ENCODE measurements around the gene TMEM121.

The TMEM121 gene

GRCh38 chr14:105519946-105520698 lies 6.3 kb upstream of the TMEM121 start:
- whole genome bisulfite sequencing (ENCODE audit: insufficient coverage, insufficient read length): no CpG with 5 or more reads among the region's 14 CpGs
- Histone ChIP-seq H3K4me3 (ENCODE audit: low read length) (no peak overlapping the region), H3K9me3 (ENCODE audit: control insufficient read depth, insufficient read depth, low read length) (peaks cover 2% of the 10 kb centered on the region), H3K4me1 (ENCODE audit: control insufficient read depth, insufficient read depth, low read length) (no peaks in the 10 kb centered on the region), H3K36me3 (ENCODE audit: control insufficient read depth, insufficient read depth, low read length) (no peaks in the 10 kb centered on the region), H3K27me3 (ENCODE audit: control insufficient read depth, insufficient read depth, low read length) (no peaks in the 10 kb centered on the region), H3K27ac (ENCODE audit: low read length) (no peak overlapping the region)
- no peak for DNase-seq (ENCODE audit: low read depth, low spot score)

DNA sequence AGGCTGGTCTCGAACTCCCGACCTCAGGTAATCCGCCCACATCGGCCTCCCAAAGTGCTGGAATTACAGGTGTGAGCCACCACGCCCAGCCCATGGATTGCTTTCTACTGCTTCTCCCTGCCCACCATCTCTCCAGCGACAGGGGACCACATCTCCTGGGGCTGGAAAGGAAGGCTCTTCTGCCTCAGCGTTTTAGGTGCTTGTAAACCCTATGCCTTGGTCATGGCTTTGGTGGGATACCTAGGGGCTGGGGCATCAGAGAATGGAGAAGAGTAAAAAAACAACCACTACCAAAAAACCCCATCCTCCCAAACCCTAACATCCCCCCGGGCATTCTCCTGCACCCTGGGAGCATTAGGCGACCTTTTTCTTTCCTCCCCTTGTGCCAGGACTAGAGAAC lies 1.1 kb upstream of the TMEM121 start:
- no peak for DNase-seq (ENCODE audit: low read depth, low spot score)
- Histone ChIP-seq H3K27ac (ENCODE audit: low read length) (no peak overlapping the region), H3K4me1 (ENCODE audit: control insufficient read depth, insufficient read depth, low read length) (no peaks in the 10 kb centered on the region; the same call in 1 of the 2 replicates), H3K27me3 (ENCODE audit: control insufficient read depth, insufficient read depth, low read length) (no peaks in the 10 kb centered on the region), H3K36me3 (ENCODE audit: control insufficient read depth, insufficient read depth, low read length) (no peaks in the 10 kb centered on the region; the same call in 1 of the 2 replicates), H3K9me3 (ENCODE audit: control insufficient read depth, insufficient read depth, low read length) (peaks cover 8% of the 10 kb centered on the region), H3K4me3 (ENCODE audit: low read length) (no peak overlapping the region)
- no CpG with 5 or more reads among the region's 9 CpGs for WGBS (ENCODE audit: insufficient coverage, insufficient read length)

- Histone ChIP-seq H3K9me3 (ENCODE audit: control insufficient read depth, insufficient read depth, low read length) (peaks cover 10% of the 10 kb centered on the region), H3K36me3 (ENCODE audit: control insufficient read depth, insufficient read depth, low read length) (no peaks in the 10 kb centered on the region; the same call in 1 of the 2 replicates), H3K27me3 (ENCODE audit: control insufficient read depth, insufficient read depth, low read length) (no peaks in the 10 kb centered on the region), H3K4me3 (ENCODE audit: low read length) (no peak overlapping the region), H3K4me1 (ENCODE audit: control insufficient read depth, insufficient read depth, low read length) (no peaks in the 10 kb centered on the region; the same call in 1 of the 2 replicates), H3K27ac (ENCODE audit: low read length) (no peak overlapping the region)
- no CpG with 5 or more reads among the region's 48 CpGs for WGBS (ENCODE audit: insufficient coverage, insufficient read length)
- no peak for DNase-seq (ENCODE audit: low read depth, low spot score)
These were observed 495 bp downstream of the TMEM121 start for GRCh38 chr14:105526776-105527380.

- Histone ChIP-seq H3K4me3 (ENCODE audit: low read length) (no peak overlapping the region), H3K27ac (ENCODE audit: low read length) (no peak overlapping the region), H3K4me1 (ENCODE audit: control insufficient read depth, insufficient read depth, low read length) (no peaks in the 10 kb centered on the region; the same call in 1 of the 2 replicates), H3K36me3 (ENCODE audit: control insufficient read depth, insufficient read depth, low read length) (no peaks in the 10 kb centered on the region; the same call in 1 of the 2 replicates), H3K27me3 (ENCODE audit: control insufficient read depth, insufficient read depth, low read length) (no peaks in the 10 kb centered on the region), H3K9me3 (ENCODE audit: control insufficient read depth, insufficient read depth, low read length) (peaks cover 11% of the 10 kb centered on the region)
- WGBS (ENCODE audit: insufficient coverage, insufficient read length): no CpG with 5 or more reads among the region's 23 CpGs
- DNase-seq (ENCODE audit: low read depth, low spot score): no peak
These were observed 1.0 kb downstream of the TMEM121 start for GRCh38 chr14:105527381-105527825.

DNA sequence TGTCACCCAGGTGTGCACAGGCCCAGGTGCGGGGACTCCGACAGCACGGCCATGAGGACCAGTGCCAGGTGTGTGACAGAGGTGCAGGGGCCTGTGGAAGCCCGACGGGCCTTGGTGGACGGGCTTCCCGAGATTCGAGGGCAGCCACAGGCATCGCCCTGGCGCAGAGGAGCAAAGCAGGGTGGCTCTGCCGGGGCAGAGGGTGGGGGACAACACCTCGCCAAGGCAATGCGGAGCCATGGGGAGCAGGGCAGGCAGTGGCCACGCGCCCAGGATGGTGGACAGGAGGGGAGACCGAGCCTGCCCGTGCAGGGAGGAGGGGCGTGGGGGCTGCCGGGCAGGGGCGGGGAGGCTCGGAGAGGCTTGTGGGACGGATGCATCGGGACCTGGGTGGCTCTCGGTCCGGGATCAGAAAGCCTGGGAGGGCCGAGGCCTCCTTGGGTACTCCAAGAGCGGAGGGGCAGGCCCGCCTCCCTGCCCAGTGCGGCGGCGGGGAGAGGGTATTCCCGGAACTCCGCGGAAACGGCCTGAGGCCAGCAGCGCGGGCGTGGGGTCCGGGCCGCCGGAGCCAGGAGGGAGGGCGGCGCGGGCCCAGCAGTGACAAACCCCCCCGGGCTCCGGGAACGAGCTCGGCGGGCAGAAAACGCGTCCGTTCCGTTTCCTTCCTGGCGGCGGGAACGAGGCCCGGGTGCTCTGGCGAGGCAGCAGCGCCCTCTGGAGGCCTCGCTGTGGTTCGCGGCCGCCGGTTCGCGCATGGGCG lies 1.6 kb downstream of the TMEM121 start:
- H3K36me3 ChIP-seq (ENCODE audit: control insufficient read depth, insufficient read depth, low read length): no peaks in the 10 kb centered on the region; the same call in 1 of the 2 replicates

GRCh38 chr14:105528586-105529318 lies 2.4 kb downstream of the TMEM121 start:
- Histone ChIP-seq H3K36me3 (ENCODE audit: control insufficient read depth, insufficient read depth, low read length) (no peaks in the 10 kb centered on the region; the same call in 1 of the 2 replicates), H3K27ac (ENCODE audit: low read length) (no peak overlapping the region), H3K9me3 (ENCODE audit: control insufficient read depth, insufficient read depth, low read length) (peaks cover 16% of the 10 kb centered on the region), H3K4me1 (ENCODE audit: control insufficient read depth, insufficient read depth, low read length) (no peaks in the 10 kb centered on the region; the same call in 1 of the 2 replicates), H3K4me3 (ENCODE audit: low read length) (no peak overlapping the region), H3K27me3 (ENCODE audit: control insufficient read depth, insufficient read depth, low read length) (no peaks in the 10 kb centered on the region)
- no peak for DNase-seq (ENCODE audit: low read depth, low spot score)
- no CpG with 5 or more reads among the region's 89 CpGs for WGBS (ENCODE audit: insufficient coverage, insufficient read length)

More for the DNA sequence above, 1.6 kb downstream of the TMEM121 start:
- H3K9me3 ChIP-seq (ENCODE audit: control insufficient read depth, insufficient read depth, low read length): peaks cover 12% of the 10 kb centered on the region
- DNase-seq (ENCODE audit: low read depth, low spot score): peak; percentile 20
- no peak overlapping the region for H3K4me3 ChIP-seq (ENCODE audit: low read length)
- H3K27me3 ChIP-seq (ENCODE audit: control insufficient read depth, insufficient read depth, low read length): no peaks in the 10 kb centered on the region
- H3K27ac ChIP-seq (ENCODE audit: low read length): no peak overlapping the region
- no CpG with 5 or more reads among the region's 67 CpGs for WGBS (ENCODE audit: insufficient coverage, insufficient read length)
- H3K4me1 ChIP-seq (ENCODE audit: control insufficient read depth, insufficient read depth, low read length): no peaks in the 10 kb centered on the region; the same call in 1 of the 2 replicates

- no peak overlapping the region for H3K27ac ChIP-seq (ENCODE audit: low read length)
- WGBS (ENCODE audit: insufficient coverage, insufficient read length): no CpG with 5 or more reads among the region's 24 CpGs
- no peaks in the 10 kb centered on the region; the same call in 1 of the 2 replicates for H3K4me1 ChIP-seq (ENCODE audit: control insufficient read depth, insufficient read depth, low read length)
- peaks cover 16% of the 10 kb centered on the region for H3K9me3 ChIP-seq (ENCODE audit: control insufficient read depth, insufficient read depth, low read length)
- DNase-seq (ENCODE audit: low read depth, low spot score): no peak
- H3K4me3 ChIP-seq (ENCODE audit: low read length): no peak overlapping the region
- no peaks in the 10 kb centered on the region for H3K27me3 ChIP-seq (ENCODE audit: control insufficient read depth, insufficient read depth, low read length)
- no peaks in the 10 kb centered on the region; the same call in 1 of the 2 replicates for H3K36me3 ChIP-seq (ENCODE audit: control insufficient read depth, insufficient read depth, low read length)
These were observed 2.9 kb downstream of the TMEM121 start for GRCh38 chr14:105529319-105529568.

GRCh38 chr14:105529569-105530284 lies 3.3 kb downstream of the TMEM121 start:
- H3K36me3 ChIP-seq (ENCODE audit: control insufficient read depth, insufficient read depth, low read length): no peaks in the 10 kb centered on the region; the same call in 1 of the 2 replicates
- H3K27me3 ChIP-seq (ENCODE audit: control insufficient read depth, insufficient read depth, low read length): no peaks in the 10 kb centered on the region
- peaks cover 16% of the 10 kb centered on the region for H3K9me3 ChIP-seq (ENCODE audit: control insufficient read depth, insufficient read depth, low read length)
- no peak for DNase-seq (ENCODE audit: low read depth, low spot score)
- no peak overlapping the region for H3K4me3 ChIP-seq (ENCODE audit: low read length)
- no peak overlapping the region for H3K27ac ChIP-seq (ENCODE audit: low read length)
- no CpG with 5 or more reads among the region's 63 CpGs for WGBS (ENCODE audit: insufficient coverage, insufficient read length)
- H3K4me1 ChIP-seq (ENCODE audit: control insufficient read depth, insufficient read depth, low read length): no peaks in the 10 kb centered on the region; the same call in 1 of the 2 replicates

- Histone ChIP-seq H3K9me3 (ENCODE audit: control insufficient read depth, insufficient read depth, low read length) (peaks cover 18% of the 10 kb centered on the region), H3K36me3 (ENCODE audit: control insufficient read depth, insufficient read depth, low read length) (no peaks in the 10 kb centered on the region; the same call in 1 of the 2 replicates), H3K4me1 (ENCODE audit: control insufficient read depth, insufficient read depth, low read length) (no peaks in the 10 kb centered on the region; the same call in 1 of the 2 replicates), H3K27ac (ENCODE audit: low read length) (no peak overlapping the region), H3K4me3 (ENCODE audit: low read length) (no peak overlapping the region), H3K27me3 (ENCODE audit: control insufficient read depth, insufficient read depth, low read length) (no peaks in the 10 kb centered on the region)
- WGBS (ENCODE audit: insufficient coverage, insufficient read length): no CpG with 5 or more reads among the region's 19 CpGs
- DNase-seq (ENCODE audit: low read depth, low spot score): no peak
These were observed 4.1 kb downstream of the TMEM121 start for GRCh38 chr14:105530285-105531087.
